Fibroblast of skin of left quadriceps (primary cell): Measurements from ENCODE around the gene CDH23.

Experiments
- DNase-seq, 2 experiments: peaks; one replicate each; pipeline ENCODE4 v3.0.0-alpha.2; 2013; ENCODE audit warnings: low read depth in 2 of 2

The CDH23 gene

DNA sequence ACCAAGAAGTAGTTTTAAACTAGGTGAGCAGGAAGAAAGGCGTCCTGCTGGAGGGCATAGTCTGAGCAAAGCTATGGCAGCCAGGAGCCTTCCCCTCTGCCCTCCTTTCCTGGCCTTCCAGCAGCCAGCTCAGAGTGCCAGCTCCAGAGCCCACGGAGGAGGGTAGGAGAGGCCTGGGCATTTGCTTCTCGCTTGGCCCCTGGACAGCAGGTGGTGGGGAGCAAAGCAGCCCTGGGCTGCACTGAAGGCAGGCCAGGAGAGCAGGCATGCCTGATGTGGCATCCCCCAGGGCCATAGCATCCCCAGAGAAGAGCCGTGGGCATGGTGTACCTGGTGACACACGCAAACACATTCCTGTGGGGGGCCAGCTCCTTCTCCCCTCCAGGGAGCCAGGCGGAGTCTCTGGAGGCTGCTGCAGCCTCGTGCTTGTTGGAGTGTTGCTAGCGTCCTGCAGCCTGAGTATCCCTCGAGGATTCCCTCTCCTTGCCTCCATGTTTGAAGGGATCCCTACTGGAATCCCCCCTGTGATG lies 43.9 kb downstream of the CDH23 start:
- DNase-seq: no peak

DNA sequence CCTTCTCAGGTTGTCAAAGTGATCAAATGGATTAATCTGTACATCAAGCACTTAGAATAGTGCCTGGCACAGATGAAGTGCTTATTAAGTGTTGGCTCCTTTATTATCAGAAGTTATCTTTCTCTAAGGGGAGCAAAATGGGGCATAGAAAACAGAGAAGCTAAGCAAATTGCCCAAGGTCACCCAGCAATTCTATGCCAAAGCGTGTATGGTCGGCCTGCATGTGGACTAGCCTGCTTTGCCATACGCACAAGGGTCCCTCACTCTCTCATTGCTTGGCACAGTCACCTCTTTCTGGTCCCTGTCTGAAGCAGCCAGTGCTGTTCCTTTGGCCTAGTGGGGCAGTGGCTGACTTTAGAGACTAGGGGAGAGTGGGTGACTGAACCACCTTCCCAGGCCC lies 45.3 kb downstream of the CDH23 start:
- no peak for DNase-seq

DNA sequence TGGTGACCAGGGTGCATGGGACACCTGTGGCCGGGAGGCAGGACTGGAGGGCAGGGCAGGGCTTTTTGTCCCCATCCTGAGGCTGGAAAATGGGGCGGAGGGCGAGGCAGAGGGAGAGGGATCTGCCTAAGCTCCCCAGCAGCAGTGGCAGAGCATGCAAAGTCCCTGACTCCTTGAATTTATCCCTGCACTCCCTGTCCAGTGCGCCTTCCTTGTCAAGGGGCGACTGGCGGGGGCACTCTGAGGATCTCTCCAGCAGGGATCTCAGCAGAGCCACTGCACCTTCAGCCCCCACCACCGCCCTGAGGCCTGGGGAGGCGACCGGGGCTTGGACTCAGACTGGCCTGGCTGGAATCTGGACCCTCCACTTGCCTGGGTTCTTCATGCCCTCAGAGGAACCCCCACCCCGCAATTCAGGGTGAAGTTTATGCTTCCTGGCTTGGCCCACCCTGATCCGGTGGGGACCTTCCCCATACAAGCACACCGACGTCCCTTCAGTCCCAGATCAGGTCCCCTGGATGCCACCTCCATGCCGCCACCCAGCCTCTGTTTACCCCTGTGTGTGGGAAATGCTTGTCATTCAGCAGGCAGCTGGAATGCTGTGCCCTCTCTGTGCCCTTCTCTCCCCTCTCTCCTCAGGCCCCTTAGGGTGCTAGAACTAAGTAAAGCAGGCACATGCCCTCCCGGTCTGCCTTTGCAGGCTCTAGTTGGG lies 46.3 kb downstream of the CDH23 start:
- no peak for DNase-seq

DNA sequence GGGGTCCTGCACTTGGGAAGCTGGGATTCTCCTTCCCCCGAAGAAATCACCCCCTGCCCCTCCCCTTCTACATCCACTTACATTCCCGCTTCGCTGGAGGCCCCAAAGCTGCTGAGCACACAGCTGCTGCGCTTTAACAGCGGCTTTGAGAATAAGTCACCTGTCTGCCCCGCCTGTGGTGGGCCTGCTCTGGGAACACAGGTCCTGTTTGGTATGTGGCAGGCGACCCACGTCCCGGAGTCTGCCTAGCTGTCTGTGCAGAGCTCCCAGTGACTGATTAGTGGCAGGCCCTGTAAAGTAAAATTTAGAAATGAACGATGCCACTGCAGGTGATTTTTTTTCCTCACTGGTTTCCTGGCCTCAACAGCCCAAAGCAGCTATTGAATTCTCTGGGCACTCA lies 47.0 kb downstream of the CDH23 start:
- DNase-seq: no peak

DNA sequence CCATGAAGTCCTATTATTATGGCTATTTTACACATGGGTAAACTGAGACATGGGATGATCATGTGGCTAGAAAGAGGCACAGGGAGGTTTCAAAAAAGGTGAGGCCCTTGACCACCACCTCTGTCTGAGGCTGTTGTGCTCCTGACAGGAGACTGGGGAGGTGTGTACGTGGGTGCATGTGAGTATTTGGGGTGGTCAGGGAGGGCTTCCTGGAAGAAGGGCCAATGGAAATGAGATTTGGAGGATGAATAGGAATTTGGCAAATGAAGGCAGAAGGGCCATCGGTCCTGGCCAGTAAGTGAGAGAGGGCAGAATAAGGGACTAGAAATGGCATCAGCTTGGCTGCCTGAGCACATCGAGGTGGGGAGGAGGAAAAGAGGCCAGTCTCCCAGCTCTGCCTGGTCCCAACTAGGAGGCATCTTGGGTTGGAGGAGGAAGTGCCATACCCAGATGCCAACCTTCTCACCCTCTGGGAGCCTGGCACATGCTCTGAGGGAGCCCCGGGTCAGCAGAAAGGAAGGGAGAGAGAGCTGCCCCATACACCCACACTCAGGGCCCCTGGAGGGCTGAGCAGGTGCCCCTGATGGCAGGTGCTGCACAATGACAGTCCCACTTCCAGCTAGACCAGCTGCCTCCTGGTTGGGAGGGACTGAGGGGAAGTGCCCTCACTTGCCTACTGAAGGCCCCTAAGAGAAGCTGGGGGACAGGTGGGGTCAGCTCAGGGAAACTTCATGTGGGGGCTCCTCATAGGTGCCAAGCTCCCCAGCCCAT lies 47.7 kb downstream of the CDH23 start:
- DNase-seq: no peak

DNA sequence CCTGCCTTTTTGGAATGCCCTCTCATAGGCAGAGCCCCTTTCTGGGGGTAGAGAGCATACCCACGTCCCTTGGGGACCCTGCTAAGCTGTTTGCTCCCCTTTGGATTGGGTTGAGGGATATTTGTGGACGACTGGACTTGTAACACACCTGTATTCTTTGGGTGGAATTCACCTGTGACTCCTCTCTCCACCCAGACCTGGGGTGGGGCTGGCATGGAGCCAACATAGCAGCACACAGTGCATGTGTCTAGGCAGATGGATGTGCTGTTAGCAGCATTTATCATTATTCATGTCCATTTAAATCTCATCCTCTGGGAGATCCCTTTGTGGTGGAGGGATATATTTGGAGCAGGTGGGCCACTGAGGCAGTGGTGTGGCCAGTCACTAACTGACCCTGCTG lies 51.0 kb downstream of the CDH23 start:
- DNase-seq: no peak

DNA sequence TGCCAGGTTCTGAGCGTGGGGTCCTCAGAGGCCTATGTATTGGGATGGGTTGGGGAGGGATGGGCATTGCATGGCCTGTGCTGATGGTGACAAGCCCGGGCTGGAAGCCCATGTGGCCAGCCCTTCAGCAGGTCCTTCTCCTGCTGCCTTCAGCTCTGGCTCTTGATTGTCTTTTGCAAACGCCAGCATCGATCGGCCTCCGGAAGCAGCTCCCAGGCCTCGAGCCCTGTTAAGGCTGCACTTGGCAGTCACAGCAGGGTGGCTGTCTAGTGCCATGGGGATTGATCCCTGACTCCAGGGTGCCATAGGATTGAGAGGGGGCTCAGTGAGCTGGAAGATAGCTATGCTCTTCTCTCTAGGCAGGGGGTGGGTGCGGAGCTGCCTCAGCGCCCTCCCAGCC lies 51.4 kb downstream of the CDH23 start:
- DNase-seq: no peak

DNA sequence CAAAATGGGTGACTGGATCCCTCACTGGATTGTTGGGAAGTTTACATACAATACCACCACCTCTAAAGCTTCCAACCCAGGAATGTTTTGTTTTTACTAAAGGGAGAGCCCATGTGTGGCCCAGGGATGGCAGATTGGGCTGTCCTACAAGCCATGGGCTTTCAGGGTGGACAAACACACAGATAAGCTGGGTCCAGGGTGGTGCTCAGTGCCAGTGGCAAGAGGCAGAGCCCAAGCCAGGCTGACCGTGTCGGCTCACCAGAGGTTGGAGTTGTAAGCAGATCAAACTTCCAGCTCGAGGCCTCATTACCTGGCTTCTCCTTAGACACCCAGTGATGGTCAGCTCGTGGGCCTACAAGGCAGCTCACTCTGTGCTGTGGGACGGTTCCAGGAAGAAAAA lies 52.3 kb downstream of the CDH23 start:
- no peak for DNase-seq

DNA sequence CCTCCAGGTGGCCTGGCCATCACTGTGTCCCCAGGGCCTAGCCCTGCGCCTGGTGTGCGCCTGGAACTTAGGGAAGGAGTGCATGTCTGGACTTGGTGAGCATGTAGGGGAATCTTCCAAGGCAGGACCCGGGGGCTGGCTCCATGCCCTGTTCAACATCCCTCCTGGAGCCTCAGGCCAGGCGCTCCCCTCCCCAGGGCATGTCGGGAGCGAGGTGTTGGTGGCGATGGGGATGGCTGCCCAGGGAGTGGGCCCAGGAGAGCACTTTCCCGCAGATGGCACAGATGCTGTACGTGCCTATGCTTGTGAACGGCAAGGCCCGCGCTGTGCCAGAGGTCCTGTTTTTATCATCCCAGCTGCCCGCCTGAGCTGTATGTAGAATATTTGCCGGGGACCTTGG lies 55.0 kb downstream of the CDH23 start:
- DNase-seq: no peak

DNA sequence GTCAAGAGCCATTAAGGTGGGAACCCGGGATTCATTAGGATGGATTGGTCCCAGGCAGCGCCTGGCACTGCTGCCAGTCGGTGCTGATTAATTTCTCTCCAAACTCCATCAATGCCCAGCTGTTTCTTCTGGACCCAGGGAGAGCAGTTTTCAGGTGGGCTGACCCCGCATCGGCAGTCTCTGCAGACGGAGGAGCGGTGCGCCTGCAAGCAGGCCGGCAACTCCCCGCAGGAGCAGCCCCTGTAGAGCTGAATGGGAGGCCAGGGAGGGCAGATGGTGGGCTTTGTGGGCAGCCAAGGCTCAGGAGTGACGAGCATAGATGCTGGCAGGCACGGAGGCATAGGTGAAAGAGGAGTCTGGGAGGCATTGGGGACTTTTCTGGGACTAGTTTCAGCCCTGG lies 56.5 kb downstream of the CDH23 start:
- DNase-seq: no peak

DNA sequence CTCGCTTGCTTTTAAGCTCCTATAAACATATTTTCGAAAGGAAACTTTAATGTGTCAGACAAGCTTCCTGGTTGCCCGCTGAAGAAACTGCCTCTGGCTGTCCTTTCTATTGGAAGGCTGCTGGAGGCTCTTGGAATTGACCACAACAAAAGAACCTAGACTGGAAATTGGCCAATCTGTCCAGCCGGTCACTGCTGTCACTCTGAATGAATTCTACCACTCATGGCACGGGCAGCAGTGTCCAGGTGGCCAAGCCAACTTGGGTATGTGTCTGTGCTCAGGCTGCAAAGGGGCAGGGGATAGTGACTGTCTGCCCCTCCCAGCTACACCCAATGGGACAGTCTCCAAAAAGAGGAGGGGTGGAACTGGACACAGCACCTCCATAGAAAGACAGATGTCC lies 57.6 kb downstream of the CDH23 start:
- no peak for DNase-seq

DNA sequence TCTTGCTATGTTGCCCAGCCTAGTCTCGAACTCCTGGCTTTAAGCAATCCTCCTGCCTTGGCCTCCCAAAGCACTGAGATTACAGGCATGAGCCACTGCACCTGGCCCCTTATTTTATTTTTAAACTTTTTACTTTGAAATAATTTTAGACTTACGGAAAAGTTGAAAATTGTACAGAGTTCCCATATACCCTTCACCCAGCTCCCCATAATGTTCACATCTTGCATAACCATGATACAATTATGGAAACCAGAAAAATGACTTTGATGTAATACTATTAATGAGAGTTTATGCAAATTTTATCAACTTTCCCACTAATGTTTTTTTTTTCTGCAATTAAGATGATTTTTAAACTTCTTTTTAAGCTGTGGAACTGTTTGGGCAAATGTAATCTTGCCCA lies 58.3 kb downstream of the CDH23 start:
- no peak for DNase-seq

DNA sequence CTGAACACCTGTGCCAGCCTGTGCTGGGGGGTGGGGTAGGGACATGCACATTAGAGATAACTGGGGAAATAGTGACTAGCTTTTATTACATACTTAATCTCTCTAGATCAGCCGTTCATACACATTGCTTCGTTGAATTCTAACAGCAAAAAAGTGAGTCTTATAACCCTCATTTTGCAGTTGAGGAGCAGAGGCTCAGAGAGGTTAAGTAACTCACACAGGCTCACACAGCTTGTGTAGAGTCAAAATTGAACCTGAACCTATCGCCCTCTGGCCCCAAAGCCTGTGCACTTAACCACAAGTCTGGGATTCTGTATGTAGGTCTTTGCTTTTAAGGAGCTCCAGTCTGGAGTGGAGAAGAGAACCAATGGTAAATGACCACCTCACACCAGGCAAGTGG lies 59.9 kb downstream of the CDH23 start:
- DNase-seq: no peak

DNA sequence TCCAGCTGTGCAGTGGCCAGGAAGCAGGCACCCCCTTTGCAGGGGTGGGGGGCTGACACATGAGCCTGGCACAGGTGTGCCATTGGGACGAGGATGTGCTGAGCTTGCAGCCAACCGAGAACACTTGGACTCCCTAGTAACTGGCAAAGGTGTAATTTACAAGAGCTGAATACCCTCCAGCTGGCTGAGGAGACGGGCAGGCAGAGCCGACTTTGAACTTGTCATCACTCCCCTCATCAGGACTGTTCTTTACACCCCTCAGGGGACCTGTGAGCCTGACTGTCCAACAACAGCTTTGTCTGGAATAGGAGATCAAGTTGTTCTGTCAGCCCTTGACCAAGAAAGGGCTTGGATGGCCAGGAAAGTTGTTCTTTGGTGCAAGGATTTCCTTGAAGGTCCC lies 61.2 kb downstream of the CDH23 start:
- DNase-seq: no peak

DNA sequence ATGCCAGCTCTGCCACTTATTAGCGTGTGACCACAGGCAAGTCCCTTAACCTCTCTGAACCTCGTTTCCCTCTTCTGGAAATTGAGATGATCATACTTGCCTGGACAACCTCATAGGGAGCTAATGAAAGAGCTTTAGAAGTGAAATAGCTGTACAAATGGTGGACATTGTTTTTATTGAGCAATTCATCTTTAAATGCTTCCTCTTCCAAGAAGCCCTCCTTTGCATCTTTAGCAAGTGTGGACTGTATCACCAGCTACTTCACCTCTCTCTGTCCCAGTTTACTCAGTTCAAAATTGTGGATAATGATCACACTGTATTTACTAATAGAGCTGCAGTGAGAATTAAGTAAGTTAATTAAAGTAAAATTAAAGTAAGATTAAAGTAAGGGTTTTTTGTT lies 61.7 kb downstream of the CDH23 start:
- DNase-seq: no peak

DNA sequence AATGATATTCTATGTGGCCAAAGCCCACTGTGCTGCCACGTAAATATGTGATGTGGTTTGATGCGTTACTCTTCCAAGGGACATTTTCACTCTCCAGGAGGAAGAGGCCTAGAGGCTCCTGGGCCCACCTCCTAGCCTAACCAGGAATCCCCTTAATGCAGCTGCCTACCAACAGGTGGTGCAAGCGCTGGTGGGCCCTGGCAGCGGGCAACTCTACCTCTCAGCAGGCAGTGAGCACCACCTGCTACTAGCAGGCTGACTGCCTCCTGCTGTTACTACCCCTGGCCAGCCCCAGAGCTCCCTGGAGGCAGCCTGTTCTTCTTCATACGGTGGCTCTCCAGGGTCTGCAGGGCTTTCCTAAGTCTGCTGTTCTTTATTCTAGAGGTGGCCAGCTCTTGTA lies 62.8 kb downstream of the CDH23 start:
- no peak for DNase-seq

DNA sequence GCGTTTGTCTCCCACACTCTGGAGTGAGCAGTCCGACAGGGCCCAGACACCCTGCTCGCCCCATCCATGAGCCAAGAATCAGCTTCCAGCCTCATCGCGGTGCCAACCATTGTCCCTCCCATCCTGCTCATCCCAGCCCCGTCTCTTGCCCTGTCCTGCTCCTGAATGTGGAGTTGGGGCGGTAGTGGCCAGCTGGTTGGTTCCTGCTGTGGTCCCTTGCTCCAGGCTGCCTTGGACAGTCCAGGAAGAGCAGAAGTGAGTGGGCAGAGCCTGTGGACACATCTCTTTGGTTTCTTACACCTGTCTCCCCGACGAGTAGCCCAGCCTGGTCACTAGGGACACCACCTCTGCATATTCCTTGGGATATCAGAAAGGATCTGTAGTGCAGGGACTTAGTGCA lies 63.9 kb downstream of the CDH23 start:
- no peak for DNase-seq

DNA sequence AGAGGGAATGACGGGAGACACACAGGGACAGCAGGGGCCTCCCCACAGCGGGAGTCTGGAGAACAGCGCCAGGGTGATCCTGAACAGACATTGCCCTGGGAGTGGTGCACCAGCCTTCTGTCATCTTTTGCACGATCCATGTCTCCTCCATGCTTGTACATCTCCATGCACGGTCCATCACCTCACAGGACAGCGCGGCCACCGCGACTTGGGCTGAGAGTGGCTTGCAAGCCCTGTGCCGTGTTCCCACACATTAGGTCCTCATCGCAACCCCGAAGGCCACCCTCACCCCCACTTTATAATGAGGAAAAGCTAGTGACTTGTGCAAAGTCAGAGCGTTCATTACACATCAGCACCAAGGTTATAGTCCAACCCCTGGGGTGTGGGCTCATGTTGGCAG lies 64.7 kb downstream of the CDH23 start:
- DNase-seq: no peak

DNA sequence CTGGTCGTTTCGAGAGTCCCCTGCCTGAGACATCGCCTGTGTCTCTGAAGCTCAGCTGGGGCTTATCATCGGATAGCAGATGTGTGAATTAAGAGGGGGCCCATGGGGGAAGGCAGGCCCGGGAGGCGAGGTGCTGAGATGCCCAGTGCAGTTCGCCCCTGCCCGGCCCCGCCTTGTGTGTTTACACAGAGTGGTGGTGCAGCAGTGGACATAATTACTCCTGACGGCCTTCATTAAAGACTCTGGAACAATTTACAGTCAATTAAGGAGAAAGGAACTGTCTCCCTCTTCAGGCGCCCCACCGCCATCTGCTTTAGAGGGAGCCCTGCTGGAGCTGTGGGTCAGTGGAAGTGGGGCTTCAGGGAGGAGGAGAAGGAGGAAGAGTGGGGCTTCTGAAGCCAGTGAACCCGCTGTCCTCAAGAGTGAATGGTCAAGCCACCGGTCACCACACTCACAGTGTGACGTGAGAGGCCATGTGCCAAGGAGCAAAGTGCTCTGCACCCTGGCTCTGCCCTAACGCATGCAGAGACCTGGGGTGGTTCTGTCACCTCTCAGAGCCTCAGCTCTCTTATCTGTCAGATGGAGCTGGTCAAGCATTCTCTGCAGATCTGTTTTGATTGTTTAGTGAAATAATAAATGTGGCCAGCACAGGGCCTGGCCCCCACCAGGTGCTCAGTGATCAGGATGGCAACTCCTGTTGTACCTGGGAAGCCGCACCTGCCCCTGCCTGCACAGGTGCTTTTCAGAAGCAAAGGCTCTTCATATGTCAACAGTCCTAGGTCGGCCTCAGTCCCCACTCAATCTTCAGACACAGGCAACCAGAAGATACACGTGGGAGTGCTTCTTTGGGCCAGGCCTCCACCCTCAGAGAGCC lies 65.6 kb downstream of the CDH23 start:
- no peak for DNase-seq

DNA sequence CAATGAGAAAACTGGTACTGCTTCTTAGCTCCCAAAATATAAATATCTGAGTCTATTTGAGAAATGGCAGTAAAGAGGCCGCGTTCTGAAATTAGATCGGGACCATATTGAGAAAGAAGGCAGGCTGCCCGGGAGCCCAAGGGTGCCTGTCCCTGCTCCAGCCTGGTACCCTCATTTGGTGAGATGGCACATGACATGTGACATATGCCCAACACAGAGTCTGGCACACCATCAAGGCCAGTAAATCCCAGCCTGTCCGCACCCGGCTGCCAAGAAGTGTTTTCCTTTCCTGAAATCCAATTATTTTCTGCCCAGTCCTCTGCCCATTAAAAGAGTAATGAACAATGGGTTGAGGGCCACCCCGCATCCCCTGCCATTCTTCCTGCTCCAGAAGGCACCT lies 66.4 kb downstream of the CDH23 start:
- no peak for DNase-seq

DNA sequence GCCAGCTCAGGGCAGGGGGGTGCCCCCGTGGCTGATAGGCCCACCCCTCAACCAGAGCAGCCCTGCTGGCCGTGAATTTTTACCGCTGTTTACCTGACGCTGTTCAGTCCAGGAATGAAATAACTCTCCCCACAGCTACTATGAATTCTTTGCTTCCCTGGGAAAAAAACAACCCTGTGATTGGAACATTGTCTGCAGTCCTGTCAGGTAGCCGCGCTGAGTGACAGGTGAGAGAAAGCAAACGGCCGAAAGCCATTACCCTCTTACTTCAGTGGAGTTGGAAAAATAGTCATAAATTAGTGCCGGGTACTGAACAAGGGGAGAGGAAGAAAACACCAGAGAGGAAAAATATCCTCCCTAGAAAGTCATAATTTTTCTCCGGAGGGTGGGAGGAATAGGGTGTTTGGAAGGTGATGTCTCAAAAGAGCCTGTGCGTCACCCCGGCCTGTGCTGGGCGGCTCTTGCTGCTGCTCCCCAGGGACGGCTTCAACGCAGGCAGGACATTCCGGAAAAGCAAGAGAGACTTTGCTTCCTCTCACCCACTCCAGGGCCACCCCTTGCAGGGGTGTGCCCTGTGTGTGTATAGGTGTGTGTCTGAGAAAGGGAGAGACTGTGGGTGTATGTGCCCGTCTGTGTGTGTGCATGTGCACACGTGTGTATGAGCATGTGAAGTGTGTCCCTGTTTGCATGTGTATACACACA lies 69.0 kb downstream of the CDH23 start:
- no peak for DNase-seq

DNA sequence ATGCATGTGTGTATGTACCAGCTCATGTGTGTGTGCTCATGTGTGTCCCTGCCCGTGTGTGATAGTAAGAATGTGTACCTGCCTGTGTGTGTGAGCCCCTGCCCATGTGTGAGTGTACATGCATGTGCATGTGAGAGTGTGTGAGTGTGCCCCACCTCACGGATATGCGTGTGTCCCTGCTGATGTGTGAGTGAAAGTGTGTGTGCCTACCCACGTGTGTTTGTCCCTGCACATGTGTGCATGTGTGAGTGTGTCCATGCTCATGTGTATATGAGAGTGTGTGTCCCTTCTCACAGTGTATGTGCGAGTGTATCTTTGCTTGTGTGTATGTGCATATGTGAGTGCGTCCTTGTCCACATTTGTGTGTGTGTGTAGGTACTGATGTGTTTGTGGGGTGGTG lies 69.6 kb downstream of the CDH23 start:
- DNase-seq: no peak
